Fibroblast of gingiva (primary cell): ENCODE results near the gene SBK3.
"Not testable (repeated sequence)": the region's sequence is repeated elsewhere in the genome, so short reads cannot be mapped to it uniquely, and the experiment has no call there.

Experiments used
- DNase-seq: peaks from one replicate; pipeline ENCODE4 v3.0.0-alpha.2; 2011; ENCODE audit warnings: low read depth

SBK3 gene

GRCh38 chr19:55576746-55577145 is 31.4 kb upstream of the SBK3 start:
- no peak for DNase-seq

- not testable (repeated sequence) for DNase-seq
Observed at GRCh38 chr19:55573929-55574328, 28.6 kb upstream of the SBK3 start.

- DNase-seq, result not testable (repeated sequence)
Observed at GRCh38 chr19:55569477-55569876, 24.1 kb upstream of the SBK3 start.

- DNase-seq, result no peak
Observed at GRCh38 chr19:55567708-55568328, 22.5 kb upstream of the SBK3 start.

- no peak for DNase-seq
Observed at GRCh38 chr19:55566823-55567222, 21.5 kb upstream of the SBK3 start.

- DNase-seq, result no peak
Observed at GRCh38 chr19:55563261-55563690, 17.9 kb upstream of the SBK3 start.

- no peak for DNase-seq
Observed at GRCh38 chr19:55559684-55560083, 14.3 kb upstream of the SBK3 start.

- no peak for DNase-seq
Observed at GRCh38 chr19:55554741-55555152, 9.4 kb upstream of the SBK3 start.

- DNase-seq, result no peak
Observed at GRCh38 chr19:55554302-55554701, 9.0 kb upstream of the SBK3 start.

- no peak for DNase-seq
Observed at GRCh38 chr19:55553217-55554182, 8.2 kb upstream of the SBK3 start.

- DNase-seq, result peak; percentile 86
Observed at GRCh38 chr19:55552620-55553019, 7.3 kb upstream of the SBK3 start.

GRCh38 chr19:55552206-55552605 is 6.9 kb upstream of the SBK3 start:
- DNase-seq, result no peak

- no peak for DNase-seq
Observed at GRCh38 chr19:55550321-55550650, 4.9 kb upstream of the SBK3 start.

GRCh38 chr19:55549500-55550320 is 4.4 kb upstream of the SBK3 start:
- peak; percentile 93 for DNase-seq

- peak; percentile 93 for DNase-seq
Observed at GRCh38 chr19:55546822-55547614, 1.7 kb upstream of the SBK3 start.

GRCh38 chr19:55546011-55546410 is 668 bp upstream of the SBK3 start:
- DNase-seq, result no peak

- no peak for DNase-seq
Observed at GRCh38 chr19:55544776-55545439, 435 bp downstream of the SBK3 start.

GRCh38 chr19:55544014-55544413 is 1.3 kb downstream of the SBK3 start:
- DNase-seq, result no peak

GRCh38 chr19:55543567-55543966 is 1.8 kb downstream of the SBK3 start:
- DNase-seq, result no peak

GRCh38 chr19:55542292-55542855 is 3.0 kb downstream of the SBK3 start:
- DNase-seq, result no peak

GRCh38 chr19:55541091-55541490 is 4.3 kb downstream of the SBK3 start:
- DNase-seq, result no peak
